Naive thymus-derived CD4-positive, alpha-beta T cell (primary cell): ENCODE measurements around the gene MCM9. TPM values are rescaled to one million over a fixed set of nuclear protein-coding genes. Genes with fewer than 3 reads are reported as not detected.

Source experiments
- ATAC-seq: fragments of 150-1000 bp; cut with Tn5 transposase; 2 replicates; pipeline ENCODE4 v1.10.0; 2021; ENCODE audit warnings: mild to moderate bottlenecking, moderate library complexity
- CTCF ChIA-PET: fragments of 350-600 bp; sonication (Branson Sonifier 250); formaldehyde crosslinking; loops from one replicate; lab custom pipeline; 2021; ENCODE audit warnings: antibody characterized with exemption; lab: Charles Lee
- POLR2A ChIA-PET: fragments of 350-600 bp; sonication (Branson Sonifier 250); formaldehyde crosslinking; loops from one replicate; lab custom pipeline; 2021; ENCODE audit warnings: antibody characterized with exemption, inconsistent platforms; lab: Charles Lee
- DNase-seq, 9 donors: peaks; one replicate each; pipeline versions ENCODE4 v3.0.0 to v3.0.0-alpha.2; 2020 to 2022; ENCODE audit warnings: mixed read lengths in 1 of 9
- H3K27ac ChIP-seq: one replicate; pipeline ENCODE4 v1.7.0; 2013; ENCODE audit warnings: mild to moderate bottlenecking, low read depth, low read length, moderate library complexity
- H3K27me3 ChIP-seq, 2 donors: one replicate each; pipeline ENCODE4 v1.7.0; 2013; ENCODE audit warnings: low read length in 2 of 2, mild to moderate bottlenecking in 2 of 2, moderate library complexity in 2 of 2; ENCODE audit not compliant: control insufficient read depth in 2 of 2, insufficient read depth in 2 of 2
- H3K36me3 ChIP-seq, 3 experiments: 1 replicate in 2 of 3; 2 replicates in 1 of 3; pipeline ENCODE4 v1.7.0; 2013; ENCODE audit warnings: low read length in 3 of 3, mild to moderate bottlenecking in 3 of 3, moderate library complexity in 1 of 3; ENCODE audit not compliant: insufficient read depth in 3 of 3, control insufficient read depth in 2 of 3
- H3K4me1 ChIP-seq, 2 donors: one replicate each; pipeline ENCODE4 v1.7.0; 2013; ENCODE audit warnings: low read length in 2 of 2, mild to moderate bottlenecking in 2 of 2, moderate library complexity in 1 of 2; ENCODE audit not compliant: control insufficient read depth in 2 of 2, insufficient read depth in 2 of 2
- H3K4me3 ChIP-seq: 2 replicates; pipeline ENCODE4 v1.7.0; 2013; ENCODE audit warnings: mild to moderate bottlenecking, low read length
- H3K9me3 ChIP-seq, 3 experiments: 1 replicate in 2 of 3; 2 replicates in 1 of 3; pipeline ENCODE4 v1.7.0; 2013; ENCODE audit warnings: low read length in 3 of 3; ENCODE audit not compliant: control insufficient read depth in 2 of 3
- H3K27ac Mint-ChIP-seq, 9 donors: one replicate each; pipeline ENCODE4 v1.8.0; 2020 to 2022; ENCODE audit warnings: mixed read lengths in 9 of 9, mild to moderate bottlenecking in 8 of 9, moderate library complexity in 5 of 9, inconsistent platforms in 2 of 9
- H3K27me3 Mint-ChIP-seq, 5 donors: one replicate each; pipeline ENCODE4 v1.8.0; 2021 to 2022; ENCODE audit warnings: mixed read lengths in 5 of 5, mild to moderate bottlenecking in 1 of 5
- H3K36me3 Mint-ChIP-seq, 5 donors: one replicate each; pipeline ENCODE4 v1.8.0; 2020 to 2022; ENCODE audit warnings: mixed read lengths in 5 of 5, mild to moderate bottlenecking in 3 of 5, inconsistent platforms in 1 of 5
- H3K4me1 Mint-ChIP-seq, 7 donors: one replicate each; pipeline ENCODE4 v1.8.0; 2020 to 2022; ENCODE audit warnings: mixed read lengths in 7 of 7, mild to moderate bottlenecking in 3 of 7, inconsistent platforms in 1 of 7
- H3K4me3 Mint-ChIP-seq, 10 donors: one replicate each; pipeline ENCODE4 v1.8.0; 2020 to 2022; ENCODE audit warnings: mild to moderate bottlenecking in 10 of 10, mixed read lengths in 10 of 10, moderate library complexity in 6 of 10, inconsistent platforms in 2 of 10
- H3K9me3 Mint-ChIP-seq, 11 donors: one replicate each; pipeline ENCODE4 v1.8.0; 2020 to 2022; ENCODE audit warnings: mixed read lengths in 11 of 11, mild to moderate bottlenecking in 4 of 11, inconsistent platforms in 1 of 11, moderate library complexity in 1 of 11
- intact Hi-C, 2 donors: fragments of 100-400 bp; cut with micrococcal nuclease; formaldehyde crosslinking; loops; one replicate each; pipeline ENCODE4 v1.15.1; 2023
- polyA plus RNA-seq, 2 donors: library from polyadenylated mRNA; unstranded; fragments of 300-500 nt; fragmentation: Illumina TruSeq; gene quantifications; one replicate each; pipeline ENCODE4 v1.2.3, GENCODE V29; 2021
- total RNA-seq, 6 experiments: library from RNA in 5 of 6; stranded (reverse) in 5 of 6; gene quantifications; 1 replicate in 5 of 6; 2 replicates in 1 of 6; pipeline ENCODE4 v1.2.3 and lab custom pipeline; 2021 to 2026

MCM9 gene
- total and polyA plus RNA-seq, 7 experiments from 2014 or later: 12.1 to 33.7 (median 30.6) TPM

GRCh38 chr6:118963003-118963402 is 28.0 kb upstream of the MCM9 start:
- ChIA-PET POLR2A (interaction anchor here (1.1 kb wide), 1 partner anchor 147 kb away, joined by 3 read pairs; no protein-coding TSS in a partner anchor), CTCF (interaction anchor here (1.1 to 7.8 kb wide), 5 partner anchors 9 to 166 kb away, joined by 4 to 172 read pairs (median 5); no protein-coding TSS in a partner anchor)
- Mint-ChIP-seq H3K4me3 (no peak overlapping the region), H3K4me1 (peaks cover 0 to 14% (median 7%) of the 10 kb centered on the region in 7 donors), H3K27me3 (no peaks in the 10 kb centered on the region), H3K36me3 (no peaks in the 10 kb centered on the region), H3K27ac (no peak overlapping the region), H3K9me3 (no peaks in the 10 kb centered on the region)
- intact Hi-C loops: loop anchor here (1.0 to 10.0 kb wide), 5 partner anchors 69 to 679 kb away; partner anchors contain the start of genes ASF1A (in 1 of the 2) and MAN1A1 (in 1 of the 2)
- no peaks in the 10 kb centered on the region for H3K9me3 ChIP-seq
- no peaks in the 10 kb centered on the region for H3K36me3 ChIP-seq
- H3K27me3 ChIP-seq: no peaks in the 10 kb centered on the region
- ATAC-seq (no peak), DNase-seq (peak in 4 of 9 donors; percentile 6 to 20 (median 12))
- H3K4me3 ChIP-seq: no peak overlapping the region
- H3K4me1 ChIP-seq: no peaks in the 10 kb centered on the region
- no peak overlapping the region for H3K27ac ChIP-seq

- Histone ChIP-seq H3K9me3 (no peaks in the 10 kb centered on the region), H3K27ac (no peak overlapping the region), H3K4me1 (no peaks in the 10 kb centered on the region), H3K36me3 (no peaks in the 10 kb centered on the region), H3K27me3 (no peaks in the 10 kb centered on the region), H3K4me3 (no peak overlapping the region)
- Mint-ChIP-seq H3K4me3 (no peak overlapping the region), H3K9me3 (no peaks in the 10 kb centered on the region), H3K27me3 (no peaks in the 10 kb centered on the region), H3K4me1 (peaks cover 0 to 13% (median 7%) of the 10 kb centered on the region in 7 donors), H3K36me3 (no peaks in the 10 kb centered on the region), H3K27ac (no peak overlapping the region)
- DNase-seq: no peak
- POLR2A ChIA-PET: no interaction called here
- intact Hi-C loops: loop anchor here in 1 of 2 donors (10.0 kb wide), 1 partner anchor 385 kb away; the partner anchor contains the start of gene MAN1A1
- CTCF ChIA-PET: interaction anchor here (0.6 to 1.3 kb wide), 4 partner anchors 9 to 151 kb away, joined by 3 to 8 read pairs (median 4); no protein-coding TSS in a partner anchor
- ATAC-seq: no peak
Observed at GRCh38 chr6:118959903-118960302, 24.9 kb upstream of the MCM9 start.

- ATAC-seq (no peak), DNase-seq (no peak)
- Histone ChIP-seq H3K4me1 (no peaks in the 10 kb centered on the region), H3K36me3 (no peaks in the 10 kb centered on the region), H3K9me3 (no peaks in the 10 kb centered on the region), H3K4me3 (no peak overlapping the region), H3K27me3 (no peaks in the 10 kb centered on the region), H3K27ac (no peak overlapping the region)
- Mint-ChIP-seq H3K27me3 (peaks cover 0 to 18% (median 0%) of the 10 kb centered on the region in 5 donors), H3K27ac (no peak overlapping the region), H3K36me3 (peaks cover 0 to 15% (median 0%) of the 10 kb centered on the region in 5 donors), H3K4me1 (peaks cover 0 to 4% (median 0%) of the 10 kb centered on the region in 7 donors), H3K9me3 (peaks cover 3 to 30% (median 11%) of the 10 kb centered on the region in 11 donors), H3K4me3 (no peak overlapping the region)
- intact Hi-C loops: no loop called here
- ChIA-PET POLR2A (no interaction called here), CTCF (interaction anchor here (0.7 kb wide), 1 partner anchor 1527 kb away, joined by 3 read pairs; the partner anchor contains the start of gene ROS1)
Observed at GRCh38 chr6:118953391-118953790, 18.4 kb upstream of the MCM9 start.

GRCh38 chr6:118952683-118953082 is 17.7 kb upstream of the MCM9 start:
- H3K27me3 ChIP-seq: no peaks in the 10 kb centered on the region
- H3K27ac ChIP-seq: no peak overlapping the region
- no peaks in the 10 kb centered on the region for H3K36me3 ChIP-seq
- DNase-seq: no peak
- ATAC-seq: no peak
- intact Hi-C loops: no loop called here
- ChIA-PET POLR2A (interaction anchor here (1.1 kb wide), 1 partner anchor 88 kb away, joined by 3 read pairs; no protein-coding TSS in a partner anchor), CTCF (no interaction called here)
- Mint-ChIP-seq H3K9me3 (peaks cover 3 to 37% (median 11%) of the 10 kb centered on the region in 11 donors), H3K4me3 (no peak overlapping the region), H3K36me3 (peaks cover 0 to 15% (median 0%) of the 10 kb centered on the region in 5 donors), H3K27ac (no peak overlapping the region), H3K4me1 (peaks cover 0 to 1% (median 0%) of the 10 kb centered on the region in 7 donors), H3K27me3 (peaks cover 0 to 18% (median 0%) of the 10 kb centered on the region in 5 donors)
- no peaks in the 10 kb centered on the region for H3K4me1 ChIP-seq
- no peaks in the 10 kb centered on the region for H3K9me3 ChIP-seq
- H3K4me3 ChIP-seq: no peak overlapping the region

- ATAC-seq: no peak
- peaks cover 10 to 51% (median 23%) of the 10 kb centered on the region in 5 donors for H3K36me3 Mint-ChIP-seq
- peaks cover 0 to 8% (median 3%) of the 10 kb centered on the region in 3 experiments for H3K9me3 ChIP-seq
- no peak overlapping the region for H3K4me3 ChIP-seq
- intact Hi-C loops: no loop called here
- no peak overlapping the region for H3K27ac Mint-ChIP-seq
- no peak overlapping the region for H3K4me3 Mint-ChIP-seq
- no peaks in the 10 kb centered on the region for H3K27me3 ChIP-seq
- ChIA-PET CTCF (no interaction called here), POLR2A (no interaction called here)
- no peaks in the 10 kb centered on the region for H3K36me3 ChIP-seq
- H3K27me3 Mint-ChIP-seq: peaks cover 0 to 22% (median 0%) of the 10 kb centered on the region in 5 donors
- H3K4me1 Mint-ChIP-seq: no peaks in the 10 kb centered on the region
- no peak for DNase-seq
- no peak overlapping the region for H3K27ac ChIP-seq
- H3K4me1 ChIP-seq: no peaks in the 10 kb centered on the region
- H3K9me3 Mint-ChIP-seq: peaks cover 18 to 84% (median 52%) of the 10 kb centered on the region in 11 donors
Observed at GRCh38 chr6:118945217-118945616, 10.3 kb upstream of the MCM9 start.

- DNase-seq: no peak
- peaks cover 0 to 8% (median 2%) of the 10 kb centered on the region in 3 experiments for H3K9me3 ChIP-seq
- H3K27me3 ChIP-seq: no peaks in the 10 kb centered on the region
- Mint-ChIP-seq H3K27me3 (peaks cover 0 to 11% (median 0%) of the 10 kb centered on the region in 5 donors), H3K9me3 (peaks cover 12 to 45% (median 33%) of the 10 kb centered on the region in 11 donors), H3K4me3 (no peak overlapping the region), H3K4me1 (peaks cover 3 to 15% (median 11%) of the 10 kb centered on the region in 7 donors), H3K27ac (no peak overlapping the region), H3K36me3 (peaks cover 0 to 50% (median 37%) of the 10 kb centered on the region in 5 donors)
- H3K4me1 ChIP-seq: no peaks in the 10 kb centered on the region
- no peak overlapping the region for H3K4me3 ChIP-seq
- H3K27ac ChIP-seq: no peak overlapping the region
- no peak for ATAC-seq
- H3K36me3 ChIP-seq: no peaks in the 10 kb centered on the region
- POLR2A ChIA-PET: no interaction called here
- intact Hi-C loops: no loop called here
- CTCF ChIA-PET: no interaction called here
Observed at GRCh38 chr6:118940770-118941169, 5.8 kb upstream of the MCM9 start.
